NCI-H82 treated with DMSO at 0.1 percent for 48 hours (cell line): Measurements from ENCODE around the gene ANKFN1.

ENCODE experiments used
- DNase-seq: peaks from one replicate; lab custom pipeline; 2025; ENCODE audit not compliant: unreplicated experiment; lab: John Stamatoyannopoulos, UW

The ANKFN1 gene

GRCh38 chr17:56152874-56153602 is at the start of gene ANKFN1:
TSS of gene ANKFN1 (plus strand) at chr17:56153475. CDS start at chr17:56212668, 59,193 bp downstream.
- DNase-seq = no peak

GRCh38 chr17:56108811-56109284 is 44.4 kb upstream of the ANKFN1 start:
- DNase-seq = no peak

GRCh38 chr17:56109836-56110235 is 43.4 kb upstream of the ANKFN1 start:
- DNase-seq = no peak

- DNase-seq = no peak
These were observed 42.7 kb upstream of the ANKFN1 start for GRCh38 chr17:56110463-56111135.

GRCh38 chr17:56111706-56112485 is 41.4 kb upstream of the ANKFN1 start:
- DNase-seq = peak; percentile 46

- no peak for DNase-seq
These were observed 39.8 kb upstream of the ANKFN1 start for GRCh38 chr17:56113486-56113885.

GRCh38 chr17:56114469-56114868 is 38.8 kb upstream of the ANKFN1 start:
- peak; percentile 98 for DNase-seq

GRCh38 chr17:56119191-56119590 is 34.1 kb upstream of the ANKFN1 start:
- no peak for DNase-seq

GRCh38 chr17:56119936-56120335 is 33.3 kb upstream of the ANKFN1 start:
- DNase-seq = no peak

GRCh38 chr17:56121191-56122051 is 31.9 kb upstream of the ANKFN1 start:
- no peak for DNase-seq

- DNase-seq = peak; percentile 82
These were observed 27.1 kb upstream of the ANKFN1 start for GRCh38 chr17:56125830-56126819.

GRCh38 chr17:56130026-56130425 is 23.2 kb upstream of the ANKFN1 start:
- no peak for DNase-seq

- no peak for DNase-seq
These were observed 22.6 kb upstream of the ANKFN1 start for GRCh38 chr17:56130631-56131030.

GRCh38 chr17:56131431-56131830 is 21.8 kb upstream of the ANKFN1 start:
- DNase-seq = no peak

- no peak for DNase-seq
These were observed 17.0 kb upstream of the ANKFN1 start for GRCh38 chr17:56136301-56136700.

GRCh38 chr17:56141046-56141839 is 12.0 kb upstream of the ANKFN1 start:
- no peak for DNase-seq

GRCh38 chr17:56142325-56142724 is 10.9 kb upstream of the ANKFN1 start:
- no peak for DNase-seq

GRCh38 chr17:56142781-56143180 is 10.5 kb upstream of the ANKFN1 start:
- no peak for DNase-seq

- DNase-seq = peak; percentile 97
These were observed 9.1 kb upstream of the ANKFN1 start for GRCh38 chr17:56144223-56144622.
